Rectal smooth muscle tissue (tissue), 1 donor: ENCODE data around the gene SEMA3C.
"Not testable (repeated sequence)": the region's sequence is repeated elsewhere in the genome, so short reads cannot be mapped to it uniquely, and the experiment has no call there.

Experiments used
- H3K27ac ChIP-seq: one replicate; pipeline ENCODE4 v1.7.0; 2013; ENCODE audit warnings: low read depth, low read length, inconsistent platforms
- H3K27me3 ChIP-seq: one replicate; pipeline ENCODE4 v1.7.0; 2013; ENCODE audit warnings: low read length; ENCODE audit not compliant: control insufficient read depth, insufficient read depth
- H3K36me3 ChIP-seq: one replicate; pipeline ENCODE4 v1.7.0; 2013; ENCODE audit warnings: low read length; ENCODE audit not compliant: control insufficient read depth, insufficient read depth
- H3K4me1 ChIP-seq: one replicate; pipeline ENCODE4 v1.7.0; 2013; ENCODE audit warnings: low read length; ENCODE audit not compliant: control insufficient read depth, insufficient read depth
- H3K4me3 ChIP-seq: one replicate; pipeline ENCODE4 v1.7.0; 2013; ENCODE audit warnings: low read length
- H3K9ac ChIP-seq: one replicate; pipeline ENCODE4 v1.7.0; 2013; ENCODE audit warnings: low read length

Gene SEMA3C

GRCh38 chr7:80942261-80943041 is 23.6 kb upstream of the SEMA3C start:
- no peaks in the 10 kb centered on the region for H3K36me3 ChIP-seq
- H3K4me3 ChIP-seq, result no peak overlapping the region
- H3K27ac ChIP-seq, result peak overlapping the region; percentile 32
- H3K27me3 ChIP-seq, result no peaks in the 10 kb centered on the region
- no peak overlapping the region for H3K9ac ChIP-seq
- peaks cover 9% of the 10 kb centered on the region for H3K4me1 ChIP-seq

GRCh38 chr7:80941208-80941758 is 22.4 kb upstream of the SEMA3C start:
- Histone ChIP-seq H3K4me3 (no peak overlapping the region), H3K36me3 (no peaks in the 10 kb centered on the region), H3K4me1 (peaks cover 9% of the 10 kb centered on the region), H3K27me3 (no peaks in the 10 kb centered on the region), H3K27ac (no peak overlapping the region), H3K9ac (no peak overlapping the region)

GRCh38 chr7:80940539-80941207 is 21.8 kb upstream of the SEMA3C start:
- no peaks in the 10 kb centered on the region for H3K36me3 ChIP-seq
- no peak overlapping the region for H3K9ac ChIP-seq
- peaks cover 9% of the 10 kb centered on the region for H3K4me1 ChIP-seq
- H3K4me3 ChIP-seq, result no peak overlapping the region
- H3K27me3 ChIP-seq, result no peaks in the 10 kb centered on the region
- no peak overlapping the region for H3K27ac ChIP-seq

GRCh38 chr7:80937336-80937735 is 18.5 kb upstream of the SEMA3C start:
- Histone ChIP-seq H3K4me1 (peaks cover 9% of the 10 kb centered on the region), H3K36me3 (no peaks in the 10 kb centered on the region), H3K9ac (no peak overlapping the region), H3K4me3 (no peak overlapping the region), H3K27ac (no peak overlapping the region), H3K27me3 (no peaks in the 10 kb centered on the region)

GRCh38 chr7:80935991-80936780 is 17.3 kb upstream of the SEMA3C start:
- Histone ChIP-seq H3K4me3 (no peak overlapping the region), H3K36me3 (no peaks in the 10 kb centered on the region)

GRCh38 chr7:80934321-80934720 is 15.5 kb upstream of the SEMA3C start:
- Histone ChIP-seq H3K27me3 (no peaks in the 10 kb centered on the region), H3K9ac (no peak overlapping the region), H3K4me1 (no peaks in the 10 kb centered on the region), H3K4me3 (no peak overlapping the region), H3K36me3 (no peaks in the 10 kb centered on the region), H3K27ac (no peak overlapping the region)

More at GRCh38 chr7:80935991-80936780, 17.3 kb upstream of the SEMA3C start:
- Histone ChIP-seq H3K27me3 (no peaks in the 10 kb centered on the region), H3K4me1 (peaks cover 2% of the 10 kb centered on the region), H3K9ac (no peak overlapping the region), H3K27ac (no peak overlapping the region)

GRCh38 chr7:80932536-80932935 is 13.7 kb upstream of the SEMA3C start:
- H3K4me1 ChIP-seq, result no peaks in the 10 kb centered on the region
- H3K27ac ChIP-seq, result no peak overlapping the region
- no peaks in the 10 kb centered on the region for H3K36me3 ChIP-seq
- H3K9ac ChIP-seq, result no peak overlapping the region
- H3K27me3 ChIP-seq, result no peaks in the 10 kb centered on the region
- no peak overlapping the region for H3K4me3 ChIP-seq

- Histone ChIP-seq H3K4me1 (no peaks in the 10 kb centered on the region), H3K27me3 (no peaks in the 10 kb centered on the region), H3K4me3 (no peak overlapping the region), H3K36me3 (no peaks in the 10 kb centered on the region), H3K27ac (no peak overlapping the region), H3K9ac (no peak overlapping the region)
These were observed 10.8 kb upstream of the SEMA3C start for GRCh38 chr7:80929619-80930018.

GRCh38 chr7:80926955-80927354 is 8.1 kb upstream of the SEMA3C start:
- H3K4me1 ChIP-seq, H3K4me3 ChIP-seq, H3K9ac ChIP-seq, H3K27ac ChIP-seq, H3K27me3 ChIP-seq, H3K36me3 ChIP-seq: not testable (repeated sequence)

GRCh38 chr7:80924090-80924489 is 5.2 kb upstream of the SEMA3C start:
- Histone ChIP-seq H3K9ac (no peak overlapping the region), H3K4me1 (no peaks in the 10 kb centered on the region), H3K27ac (no peak overlapping the region), H3K36me3 (no peaks in the 10 kb centered on the region), H3K4me3 (no peak overlapping the region), H3K27me3 (no peaks in the 10 kb centered on the region)

- H3K4me1 ChIP-seq, result no peaks in the 10 kb centered on the region
- no peak overlapping the region for H3K4me3 ChIP-seq
- no peak overlapping the region for H3K27ac ChIP-seq
- H3K36me3 ChIP-seq, result no peaks in the 10 kb centered on the region
- no peaks in the 10 kb centered on the region for H3K27me3 ChIP-seq
- no peak overlapping the region for H3K9ac ChIP-seq
These were observed 4.4 kb upstream of the SEMA3C start for GRCh38 chr7:80923211-80923612.
